ENCODE results near the gene ITGA11.
"Not testable (repeated sequence)": the region's sequence is repeated elsewhere in the genome, so short reads cannot be mapped to it uniquely, and the experiment has no call there.

ITGA11 gene

GRCh38 chr15:68422403-68423145 is 9.4 kb downstream of the ITGA11 start:
- DNase-seq = not testable (repeated sequence)

- DNase-seq = no peak
Observed at GRCh38 chr15:68421798-68422402, 10.1 kb downstream of the ITGA11 start.

DNA sequence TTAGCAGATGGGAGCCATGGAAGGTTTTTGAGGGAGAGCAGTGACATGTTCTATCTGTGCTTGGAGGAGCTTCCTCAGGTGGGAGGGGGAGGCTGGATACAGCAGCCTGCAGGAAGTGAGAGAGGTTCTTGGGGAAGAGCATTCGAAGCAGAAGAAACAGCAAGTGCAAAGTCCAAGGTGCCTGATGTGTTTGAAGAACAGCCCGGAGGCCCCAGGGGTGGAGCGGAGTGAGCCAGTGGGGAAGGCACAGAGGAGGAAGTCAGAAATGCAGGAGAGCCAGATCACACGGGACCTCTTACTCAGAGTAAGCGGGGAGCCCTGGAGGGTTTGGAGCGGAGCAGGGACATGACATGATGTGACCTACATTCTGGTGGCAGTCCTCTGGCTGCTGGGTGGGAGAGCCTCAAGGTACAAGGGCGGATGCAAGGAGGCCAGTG is 10.8 kb downstream of the ITGA11 start:
- DNase-seq = no peak

GRCh38 chr15:68420186-68420684 is 11.7 kb downstream of the ITGA11 start:
- DNase-seq = no peak

DNA sequence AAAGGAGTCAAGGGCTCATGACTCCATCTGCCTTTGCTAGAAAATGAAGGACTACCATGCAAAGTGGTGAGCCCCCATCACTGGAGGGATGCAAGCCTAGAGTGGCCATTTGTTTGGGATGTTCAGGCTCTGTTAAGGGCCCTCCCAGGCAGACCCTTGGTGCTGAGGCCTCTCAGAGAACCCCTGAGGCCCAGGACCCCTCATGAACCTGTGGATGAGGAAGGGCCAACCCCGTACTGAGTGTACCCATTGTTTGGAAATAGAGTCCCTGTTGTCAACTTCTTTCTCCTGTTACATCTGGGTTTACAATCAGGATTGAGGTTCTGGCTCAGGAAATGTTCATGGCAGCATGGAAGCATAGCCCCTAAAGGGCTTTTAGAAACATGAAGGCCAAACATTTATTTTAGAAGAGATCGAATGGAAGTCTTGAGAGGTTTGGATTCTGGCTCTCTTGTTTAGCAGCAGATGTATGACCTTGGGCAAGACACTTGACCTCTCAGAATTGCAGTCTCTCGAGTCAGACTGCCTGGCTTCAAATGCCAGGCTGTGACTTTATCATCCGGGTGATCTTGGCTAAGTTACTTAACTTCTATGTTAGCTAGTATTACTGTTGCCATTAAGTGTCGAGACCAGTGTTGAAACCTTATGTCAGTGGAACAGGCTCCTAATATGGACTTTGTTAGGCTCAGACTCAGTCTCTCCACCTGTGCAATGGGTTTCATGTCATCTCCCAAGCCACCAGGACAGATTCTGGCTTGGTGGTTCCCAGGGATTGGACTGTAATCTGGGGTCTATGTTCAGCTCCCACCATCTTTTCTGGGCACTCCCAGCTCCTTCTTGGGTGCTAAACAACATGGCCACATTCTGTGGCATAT is 12.4 kb downstream of the ITGA11 start:
- DNase-seq = no peak

DNA sequence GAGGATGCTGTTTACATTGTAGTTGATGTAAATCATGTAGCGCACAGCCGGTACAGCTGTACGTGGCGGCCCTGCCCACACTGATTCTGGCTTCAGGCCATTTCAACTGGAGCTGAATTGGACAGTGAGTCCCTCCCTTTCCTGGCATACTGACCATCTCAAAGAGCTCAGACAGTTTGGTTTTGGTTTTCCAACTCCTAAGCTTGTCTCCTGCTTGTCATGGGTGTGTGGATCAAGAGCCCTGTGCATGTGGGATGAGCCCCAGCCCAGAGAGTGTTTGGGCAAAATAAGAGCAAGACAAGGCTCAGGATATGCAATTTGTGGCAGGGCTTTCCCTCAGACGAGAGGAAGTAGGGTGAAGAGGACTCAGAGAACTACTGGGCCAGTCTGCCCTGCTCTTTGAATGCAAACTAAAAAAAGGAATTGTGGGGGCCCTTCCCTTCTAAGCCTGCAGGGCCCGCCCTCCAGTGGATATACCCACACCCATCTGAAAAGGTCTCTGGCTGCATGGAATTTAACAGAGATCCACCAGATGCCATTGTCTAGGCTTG is 13.3 kb downstream of the ITGA11 start:
- DNase-seq = no peak

DNA sequence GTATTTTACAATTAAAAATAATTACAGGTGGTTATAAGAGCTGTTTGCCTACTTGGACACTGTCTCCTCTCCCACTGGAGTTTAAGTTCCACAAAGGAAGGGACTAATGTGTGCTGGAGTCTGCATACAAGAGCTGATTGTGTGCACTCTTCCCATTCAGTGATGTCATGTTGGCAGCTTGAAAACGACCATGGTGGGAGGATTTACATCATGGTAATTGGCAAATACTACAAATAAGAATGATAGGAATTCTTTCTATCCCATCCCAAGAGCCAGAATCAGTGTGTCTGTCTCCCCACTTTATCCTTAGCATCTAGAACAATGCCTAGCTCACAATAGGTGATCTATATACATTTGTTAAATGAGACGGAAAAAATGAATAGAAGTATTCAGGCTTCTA is 14.1 kb downstream of the ITGA11 start:
- DNase-seq = no peak

DNA sequence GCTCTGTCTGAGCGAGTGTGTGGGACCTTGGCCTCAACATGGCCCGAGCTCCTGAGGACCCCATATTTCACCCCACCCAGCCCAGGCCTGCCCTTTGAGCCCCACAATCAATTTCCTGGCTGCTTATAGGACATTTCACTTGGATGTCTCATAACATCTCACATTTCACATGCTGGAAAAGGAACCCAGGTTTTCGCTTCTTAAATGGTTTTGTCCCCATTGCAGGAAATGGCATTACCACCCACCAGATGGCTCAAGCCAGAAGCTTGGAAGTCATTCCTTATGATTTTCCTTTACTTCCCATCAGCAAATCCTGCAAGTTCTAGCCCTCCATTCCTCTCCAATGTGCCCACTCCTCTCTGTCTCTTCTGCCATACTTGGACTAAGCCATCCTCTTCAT is 14.9 kb downstream of the ITGA11 start:
- no peak for DNase-seq

GRCh38 chr15:68416158-68416535 is 15.8 kb downstream of the ITGA11 start:
- DNase-seq = no peak

DNA sequence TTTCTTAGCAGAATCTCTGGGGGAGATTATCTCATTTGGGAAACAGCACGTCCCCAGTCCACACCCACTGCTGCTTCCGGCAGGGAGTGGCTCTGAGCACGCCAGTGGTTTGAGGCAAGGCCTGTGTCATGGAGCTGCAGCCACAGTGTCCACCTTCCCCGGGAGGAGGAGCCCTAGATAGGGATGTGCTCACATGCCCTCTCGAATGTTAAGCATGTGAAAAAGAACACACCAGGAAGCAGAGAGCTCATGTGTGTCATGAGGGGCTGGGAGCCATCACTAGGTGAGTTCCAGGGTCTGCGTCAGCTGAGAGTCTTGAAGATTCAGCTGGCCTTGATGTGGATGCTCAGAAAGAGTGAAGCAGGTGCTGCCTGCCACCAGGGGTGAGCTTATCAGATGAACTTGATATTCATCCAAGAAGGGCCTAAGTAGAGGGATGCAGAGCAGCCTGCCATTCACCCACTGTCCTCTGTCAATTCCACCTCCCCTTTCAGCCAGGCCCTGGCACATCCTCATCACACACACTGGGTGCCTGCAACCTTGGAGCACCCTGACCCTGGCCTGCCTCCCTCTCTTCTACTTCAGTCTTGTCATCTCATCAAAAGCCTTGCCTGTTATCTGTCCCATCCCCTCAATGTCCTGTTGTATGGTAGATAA is 16.3 kb downstream of the ITGA11 start:
- DNase-seq = no peak

DNA sequence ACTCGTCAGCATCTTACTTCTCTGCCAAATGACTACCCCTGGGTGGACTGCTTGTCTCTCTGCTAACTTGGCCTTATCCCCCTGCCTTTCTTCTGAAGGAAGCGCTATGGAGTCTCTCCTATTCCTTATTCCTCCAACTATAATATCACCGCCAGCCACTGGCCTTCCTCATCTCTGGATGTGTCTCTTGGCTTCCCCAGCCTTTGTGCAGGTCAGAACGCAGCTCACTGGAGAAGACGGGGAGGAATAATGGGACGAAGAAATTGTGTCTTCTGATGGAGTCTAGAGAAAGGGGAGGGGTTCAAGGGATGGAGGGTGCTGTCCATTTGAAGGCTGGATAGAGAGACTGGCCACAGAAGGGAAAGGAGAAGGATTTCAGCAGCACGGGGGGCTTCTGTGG is 16.9 kb downstream of the ITGA11 start:
- no peak for DNase-seq

DNA sequence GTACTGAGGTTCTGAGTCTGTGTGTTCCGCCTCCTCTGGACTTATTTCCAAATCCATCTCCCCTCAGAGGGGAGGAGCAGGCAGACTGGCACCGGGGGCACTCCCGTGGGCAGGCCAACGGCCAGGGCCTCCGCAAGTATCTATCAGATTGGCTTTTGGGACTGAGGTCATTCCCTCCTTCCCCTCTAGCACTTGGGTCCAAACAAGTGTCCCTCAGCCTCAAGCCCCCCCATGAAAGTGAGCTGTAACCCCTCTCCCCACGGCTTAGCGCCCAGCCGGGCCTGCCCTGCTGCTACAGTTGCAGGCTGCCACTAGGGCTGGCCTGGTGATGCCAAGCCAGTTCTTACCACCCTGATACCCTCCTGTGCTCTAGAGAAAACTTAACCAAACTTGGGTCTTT is 17.4 kb downstream of the ITGA11 start:
- DNase-seq = no peak

- no peak for DNase-seq
Observed at GRCh38 chr15:68414206-68414555, 17.8 kb downstream of the ITGA11 start.

GRCh38 chr15:68413363-68414205 is 18.4 kb downstream of the ITGA11 start:
- DNase-seq = no peak

GRCh38 chr15:68412218-68412617 is 19.7 kb downstream of the ITGA11 start:
- DNase-seq = no peak

DNA sequence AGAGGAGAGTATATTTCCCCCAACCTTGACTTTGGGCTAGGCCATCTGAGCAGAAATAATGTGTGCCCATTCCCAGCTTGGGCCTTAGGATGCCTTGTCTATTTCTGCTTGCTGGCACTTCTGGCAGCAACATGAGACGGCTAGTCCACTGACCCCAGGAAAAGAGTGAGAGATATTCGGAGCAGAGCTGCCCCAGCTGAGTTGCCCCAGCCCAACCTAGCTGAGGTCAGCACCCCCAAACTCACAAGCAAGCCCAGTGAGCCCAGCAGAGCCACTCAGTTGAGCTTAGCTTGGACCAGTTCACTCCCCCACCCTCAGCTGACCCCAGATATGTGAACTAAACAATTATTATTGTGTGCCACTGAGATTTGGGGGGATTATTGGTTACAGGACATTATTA is 20.2 kb downstream of the ITGA11 start:
- DNase-seq = no peak

DNA sequence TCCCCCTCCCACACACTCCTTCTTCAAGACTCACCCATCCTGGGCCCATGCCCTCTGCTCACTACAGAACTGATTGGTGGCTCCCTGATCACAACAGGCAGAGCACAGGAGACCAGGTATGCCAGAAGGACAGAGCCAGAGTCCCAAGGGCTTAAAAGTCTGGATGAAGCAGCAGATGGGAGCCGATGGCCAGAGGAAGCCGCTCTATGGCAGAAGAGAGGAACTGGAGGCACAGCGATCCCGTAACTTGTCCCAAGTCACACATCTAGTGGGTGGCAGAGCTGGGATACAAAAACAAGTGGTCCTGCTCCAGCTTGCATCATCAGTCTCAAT is 20.7 kb downstream of the ITGA11 start:
- DNase-seq = no peak

DNA sequence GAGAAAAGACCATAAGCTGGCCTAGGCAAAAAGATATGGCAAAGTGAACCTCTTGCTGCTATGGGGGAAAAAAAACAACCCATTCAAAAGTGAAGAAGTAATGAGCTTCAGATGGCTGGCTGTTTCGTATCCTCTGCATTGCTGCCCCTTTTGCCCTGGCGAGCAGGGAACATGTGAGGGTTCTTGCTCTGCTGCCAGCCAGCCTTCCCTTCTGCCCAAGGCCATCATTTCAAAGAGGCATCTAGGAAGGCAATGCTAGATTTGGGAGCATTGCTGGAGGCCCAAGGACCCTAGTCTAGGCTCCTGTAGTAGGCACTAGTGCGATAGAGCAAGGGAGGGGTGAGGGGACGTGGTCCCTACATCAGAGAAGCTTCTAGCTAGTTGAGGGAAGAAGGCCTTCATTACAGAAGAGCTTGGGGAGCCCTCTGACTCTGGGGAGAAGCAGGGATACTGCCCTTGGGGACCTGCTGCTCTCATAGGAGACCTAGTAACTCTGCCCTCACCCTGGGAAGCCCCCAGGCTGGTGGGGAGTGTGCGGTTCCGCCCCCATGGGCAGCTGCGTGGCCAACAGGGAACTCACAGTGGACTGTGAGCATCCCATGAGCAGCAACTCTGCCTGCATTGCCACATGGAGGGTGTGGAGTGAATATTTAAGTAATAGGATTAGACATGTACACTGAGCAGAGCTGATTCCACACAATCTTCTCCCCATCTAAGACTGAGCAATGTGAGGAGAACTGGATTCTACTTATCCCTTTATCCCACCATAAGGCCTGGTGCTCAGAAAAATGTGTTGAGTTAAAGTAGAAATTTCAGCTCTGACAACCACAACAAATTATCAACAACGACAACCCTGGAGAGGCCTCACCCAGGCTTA is 21.3 kb downstream of the ITGA11 start:
- no peak for DNase-seq

DNA sequence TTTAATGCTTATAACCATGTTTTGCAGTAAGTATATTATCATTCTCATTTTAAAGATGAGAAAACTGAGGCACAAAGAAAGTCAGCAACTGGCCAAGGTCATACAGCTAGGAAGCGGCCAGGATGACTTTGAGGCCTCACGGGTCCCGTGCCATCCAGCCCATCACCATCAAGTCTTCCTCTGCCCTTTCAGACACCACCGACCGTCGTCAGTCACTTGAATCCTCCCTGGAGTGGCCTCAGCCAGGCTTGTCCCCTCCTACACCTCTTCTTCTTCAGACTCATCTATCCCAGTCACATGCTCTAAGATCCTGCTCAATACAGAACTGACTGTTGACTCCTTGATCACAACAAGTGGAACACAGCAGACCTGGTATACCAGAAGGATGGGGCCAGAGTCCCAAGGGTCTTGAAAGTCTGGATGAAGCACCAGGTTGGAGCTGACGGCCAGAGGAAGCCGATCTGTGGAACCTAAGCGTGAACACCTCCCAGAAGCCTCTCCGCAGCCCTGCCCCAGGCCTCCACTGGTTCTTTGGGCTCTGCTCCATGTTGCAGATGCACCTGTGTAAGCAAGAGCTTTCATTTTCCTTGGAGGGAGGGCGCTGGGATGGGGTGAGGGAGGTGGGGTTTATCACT is 22.1 kb downstream of the ITGA11 start:
- DNase-seq = no peak

DNA sequence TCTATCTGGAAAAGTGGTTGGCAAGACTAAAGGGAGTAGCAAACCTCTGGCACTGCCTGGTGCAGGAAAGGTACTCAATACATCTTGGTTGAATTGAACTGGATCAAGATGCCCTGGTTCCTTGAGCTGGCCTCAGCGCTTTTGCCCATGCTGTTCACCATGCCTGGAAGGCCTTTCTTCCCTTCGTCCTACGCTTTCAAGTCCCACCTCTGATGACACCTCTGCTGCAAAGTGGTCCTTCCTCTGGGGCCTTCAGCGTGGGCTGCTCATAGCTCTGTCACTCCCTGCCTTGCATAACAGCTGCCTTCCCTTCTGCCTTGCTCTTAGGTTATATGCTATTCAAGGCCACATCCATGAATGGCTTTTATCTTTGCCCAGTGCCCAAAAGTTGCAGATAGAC is 23.0 kb downstream of the ITGA11 start:
- DNase-seq = no peak
